IMR-90 (cell line): ENCODE measurements around the gene SIGLEC7.

Experiments
- CHD1 ChIP-seq: IDR thresholded peaks from 2 replicates; pipeline ENCODE4 v1.6.1; 2012; ENCODE audit warnings: low read depth, low read length, improper control_type of control experiment
- CTCF ChIP-seq: conservative IDR thresholded peaks from 2 replicates; pipeline ENCODE4 v1.5.1; 2012; ENCODE audit warnings: mild to moderate bottlenecking, low read depth, low read length, improper control_type of control experiment
- MXI1 ChIP-seq: IDR thresholded peaks from 2 replicates; pipeline ENCODE4 v1.6.1; 2012; ENCODE audit warnings: low read depth, mild to moderate bottlenecking, low read length, moderate library complexity, borderline replicate concordance
- POLR2A ChIP-seq: IDR thresholded peaks from 2 replicates; pipeline ENCODE4 v1.6.1; 2012; ENCODE audit warnings: mild to moderate bottlenecking, low read depth, low read length
- RFX5 ChIP-seq: IDR thresholded peaks from 2 replicates; pipeline ENCODE4 v1.8.0; 2012; ENCODE audit warnings: low read depth, mild to moderate bottlenecking, low read length, moderate library complexity
- USF2 ChIP-seq: fragments of 150-350 bp; IDR thresholded peaks from 2 replicates; pipeline ENCODE4 v1.6.1; 2017; ENCODE audit warnings: mild to moderate bottlenecking, antibody characterized with exemption, low read length, low read depth

- TF ChIP-seq POLR2A = no peak
- no peak for TF ChIP-seq CTCF
- TF ChIP-seq USF2 = no peak
- no peak for TF ChIP-seq RFX5
- no peak for TF ChIP-seq MXI1
- TF ChIP-seq CHD1 = no peak
These were observed 4.7 kb downstream of the SIGLEC7 start for GRCh38 chr19:51146751-51147150.
